ENCODE results near the gene RAPGEF1. TPM values are rescaled to one million over a fixed set of nuclear protein-coding genes. Genes with fewer than 3 reads are reported as not detected.

Gene RAPGEF1
- total RNA-seq, 1 donor from 2014 or later: 94.3 TPM

- H3K27ac Mint-ChIP-seq (ENCODE audit: unreplicated experiment): no peak overlapping the region
- H3K9me3 Mint-ChIP-seq (ENCODE audit: unreplicated experiment): no peaks in the 10 kb centered on the region
- no peak for DNase-seq (ENCODE audit: extremely low spot score, unreplicated experiment)
- no peaks in the 10 kb centered on the region for H3K4me1 Mint-ChIP-seq (ENCODE audit: unreplicated experiment)
- H3K36me3 Mint-ChIP-seq (ENCODE audit: unreplicated experiment): no peaks in the 10 kb centered on the region
- H3K27me3 Mint-ChIP-seq (ENCODE audit: unreplicated experiment): peaks cover 13% of the 10 kb centered on the region
- TF ChIP-seq, protein P1, sequence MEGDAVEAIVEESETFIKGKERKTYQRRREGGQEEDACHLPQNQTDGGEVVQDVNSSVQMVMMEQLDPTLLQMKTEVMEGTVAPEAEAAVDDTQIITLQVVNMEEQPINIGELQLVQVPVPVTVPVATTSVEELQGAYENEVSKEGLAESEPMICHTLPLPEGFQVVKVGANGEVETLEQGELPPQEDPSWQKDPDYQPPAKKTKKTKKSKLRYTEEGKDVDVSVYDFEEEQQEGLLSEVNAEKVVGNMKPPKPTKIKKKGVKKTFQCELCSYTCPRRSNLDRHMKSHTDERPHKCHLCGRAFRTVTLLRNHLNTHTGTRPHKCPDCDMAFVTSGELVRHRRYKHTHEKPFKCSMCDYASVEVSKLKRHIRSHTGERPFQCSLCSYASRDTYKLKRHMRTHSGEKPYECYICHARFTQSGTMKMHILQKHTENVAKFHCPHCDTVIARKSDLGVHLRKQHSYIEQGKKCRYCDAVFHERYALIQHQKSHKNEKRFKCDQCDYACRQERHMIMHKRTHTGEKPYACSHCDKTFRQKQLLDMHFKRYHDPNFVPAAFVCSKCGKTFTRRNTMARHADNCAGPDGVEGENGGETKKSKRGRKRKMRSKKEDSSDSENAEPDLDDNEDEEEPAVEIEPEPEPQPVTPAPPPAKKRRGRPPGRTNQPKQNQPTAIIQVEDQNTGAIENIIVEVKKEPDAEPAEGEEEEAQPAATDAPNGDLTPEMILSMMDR (IDR thresholded peaks at IDR 0.05): no peak
- H3K4me3 Mint-ChIP-seq (ENCODE audit: unreplicated experiment): no peak overlapping the region
Observed at GRCh38 chr9:131776473-131776872, 36.6 kb upstream of the RAPGEF1 start.

- Mint-ChIP-seq H3K36me3 (ENCODE audit: unreplicated experiment) (no peaks in the 10 kb centered on the region), H3K4me3 (ENCODE audit: unreplicated experiment) (no peak overlapping the region), H3K27me3 (ENCODE audit: unreplicated experiment) (peaks cover 12% of the 10 kb centered on the region), H3K27ac (ENCODE audit: unreplicated experiment) (no peak overlapping the region), H3K4me1 (ENCODE audit: unreplicated experiment) (no peaks in the 10 kb centered on the region), H3K9me3 (ENCODE audit: unreplicated experiment) (no peaks in the 10 kb centered on the region)
- TF ChIP-seq, protein P1 (IDR thresholded peaks at IDR 0.05): no peak
- no peak for DNase-seq (ENCODE audit: extremely low spot score, unreplicated experiment)
Observed at GRCh38 chr9:131776036-131776435, 36.2 kb upstream of the RAPGEF1 start.

- Mint-ChIP-seq H3K4me3 (ENCODE audit: unreplicated experiment) (no peak overlapping the region), H3K9me3 (ENCODE audit: unreplicated experiment) (no peaks in the 10 kb centered on the region), H3K36me3 (ENCODE audit: unreplicated experiment) (no peaks in the 10 kb centered on the region), H3K27ac (ENCODE audit: unreplicated experiment) (no peak overlapping the region), H3K4me1 (ENCODE audit: unreplicated experiment) (no peaks in the 10 kb centered on the region), H3K27me3 (ENCODE audit: unreplicated experiment) (peaks cover 21% of the 10 kb centered on the region)
- no peak for DNase-seq (ENCODE audit: extremely low spot score, unreplicated experiment)
- TF ChIP-seq, protein P1 (IDR thresholded peaks at IDR 0.05): no peak
Observed at GRCh38 chr9:131774636-131775035, 34.8 kb upstream of the RAPGEF1 start.

GRCh38 chr9:131773911-131774379, 34.1 kb upstream of the RAPGEF1 start:
- peak; percentile 89 for DNase-seq (ENCODE audit: extremely low spot score, unreplicated experiment)
- Mint-ChIP-seq H3K27me3 (ENCODE audit: unreplicated experiment) (peaks cover 21% of the 10 kb centered on the region), H3K4me3 (ENCODE audit: unreplicated experiment) (no peak overlapping the region), H3K4me1 (ENCODE audit: unreplicated experiment) (no peaks in the 10 kb centered on the region), H3K27ac (ENCODE audit: unreplicated experiment) (no peak overlapping the region), H3K9me3 (ENCODE audit: unreplicated experiment) (no peaks in the 10 kb centered on the region), H3K36me3 (ENCODE audit: unreplicated experiment) (no peaks in the 10 kb centered on the region)
- TF ChIP-seq, protein P1 (IDR thresholded peaks at IDR 0.05): no peak

DNA sequence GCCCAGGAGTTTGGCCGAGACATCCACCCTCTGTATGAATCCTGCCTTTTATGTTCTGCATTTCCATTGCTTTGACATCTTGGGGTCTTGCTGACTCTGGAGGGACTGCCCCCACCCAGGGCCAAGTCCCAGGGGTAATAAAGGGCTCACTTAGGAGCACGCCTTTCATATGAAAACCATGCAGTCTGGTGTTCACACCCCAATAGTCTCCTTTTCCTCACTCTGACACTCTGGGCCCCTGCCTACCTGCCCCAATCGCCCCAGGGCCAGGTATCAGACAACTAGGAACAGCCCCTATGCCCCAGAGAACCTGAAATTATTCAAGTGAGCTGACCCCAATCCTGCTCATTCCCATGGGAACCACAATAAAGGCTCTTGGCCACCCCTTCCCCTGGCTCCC, 33.1 kb upstream of the RAPGEF1 start:
- Mint-ChIP-seq H3K4me1 (ENCODE audit: unreplicated experiment) (no peaks in the 10 kb centered on the region), H3K27ac (ENCODE audit: unreplicated experiment) (no peak overlapping the region), H3K27me3 (ENCODE audit: unreplicated experiment) (peaks cover 21% of the 10 kb centered on the region), H3K9me3 (ENCODE audit: unreplicated experiment) (no peaks in the 10 kb centered on the region), H3K4me3 (ENCODE audit: unreplicated experiment) (no peak overlapping the region), H3K36me3 (ENCODE audit: unreplicated experiment) (no peaks in the 10 kb centered on the region)
- no peak for DNase-seq (ENCODE audit: extremely low spot score, unreplicated experiment)
- TF ChIP-seq, protein P1 (IDR thresholded peaks at IDR 0.05): no peak
